AG04450 (cell line): ENCODE data around the gene RAB11A. TPM values are rescaled to one million over a fixed set of nuclear protein-coding genes. Genes with fewer than 3 reads are reported as not detected.

Experiments used
- CTCF ChIA-PET: fragments of 300-600, 350-600 bp; formaldehyde crosslinking; extraction: SDS; loops from one replicate; lab custom pipeline; 2022; ENCODE audit warnings: antibody characterized with exemption, inconsistent platforms; lab: Charles Lee
- POLR2A ChIA-PET: fragments of 350-600 bp; formaldehyde crosslinking; extraction: SDS; loops from one replicate; lab custom pipeline; 2021; ENCODE audit warnings: antibody characterized with exemption, inconsistent platforms; lab: Yijun Ruan, JAX
- DNase-seq: peaks from one replicate; pipeline ENCODE4 v3.0.0-alpha.2; 2011; ENCODE audit warnings: low read depth, low spot score
- H3K27ac ChIP-seq: one replicate; pipeline ENCODE4 v1.5.1; 2012; ENCODE audit warnings: low read depth, low read length, control low read depth
- H3K27me3 ChIP-seq: one replicate; pipeline ENCODE4 v1.6.0; 2012; ENCODE audit warnings: low read length; ENCODE audit not compliant: control insufficient read depth, insufficient read depth
- H3K4me3 ChIP-seq: 2 replicates; pipeline ENCODE4 v1.5.1; 2011; ENCODE audit warnings: mild to moderate bottlenecking, low read depth, low read length, control low read depth
- H3K9me3 ChIP-seq: 2 replicates; pipeline ENCODE4 v1.5.1; 2012; ENCODE audit warnings: low read length; ENCODE audit not compliant: control insufficient read depth, insufficient read depth
- CTCF ChIP-seq: IDR thresholded peaks from 2 replicates; pipeline ENCODE4 v1.5.1; 2011; ENCODE audit warnings: low read depth, low read length, control low read depth, inconsistent platforms
- polyA plus RNA-seq: library from polyadenylated mRNA; depleted of rRNA; stranded (reverse); fragments of >200 nt; gene quantifications from 2 replicates; pipeline ENCODE4 v1.2.3, GENCODE V29; 2011

Gene RAB11A
- polyA plus RNA-seq, 1 experiment, result 399 TPM

GRCh38 chr15:65893060-65893459 is 23.8 kb downstream of the RAB11A start:
- no peak overlapping the region for H3K4me3 ChIP-seq
- no peak for DNase-seq
- no peaks in the 10 kb centered on the region for H3K27me3 ChIP-seq
- no peak for TF ChIP-seq CTCF
- no peak overlapping the region for H3K27ac ChIP-seq
- POLR2A ChIA-PET, result no interaction called here
- no peaks in the 10 kb centered on the region for H3K9me3 ChIP-seq
- CTCF ChIA-PET, result no interaction called here

GRCh38 chr15:65896236-65896635 is 26.9 kb downstream of the RAB11A start:
- DNase-seq, result no peak
- CTCF ChIA-PET, result no interaction called here

GRCh38 chr15:65900488-65900887 is 31.2 kb downstream of the RAB11A start:
- ChIA-PET POLR2A (no interaction called here), CTCF (no interaction called here)
- DNase-seq, result no peak
- no peaks in the 10 kb centered on the region for H3K27me3 ChIP-seq
- H3K27ac ChIP-seq, result no peak overlapping the region
- H3K4me3 ChIP-seq, result no peak overlapping the region
- no peaks in the 10 kb centered on the region for H3K9me3 ChIP-seq
- no peak for TF ChIP-seq CTCF

More at GRCh38 chr15:65896236-65896635, 26.9 kb downstream of the RAB11A start:
- no peaks in the 10 kb centered on the region for H3K27me3 ChIP-seq
- POLR2A ChIA-PET, result no interaction called here
- no peaks in the 10 kb centered on the region for H3K9me3 ChIP-seq
- no peak for TF ChIP-seq CTCF
- no peak overlapping the region for H3K27ac ChIP-seq
- H3K4me3 ChIP-seq, result no peak overlapping the region

GRCh38 chr15:65901336-65901735 is 32.0 kb downstream of the RAB11A start:
- no peak for TF ChIP-seq CTCF
- ChIA-PET POLR2A (no interaction called here), CTCF (no interaction called here)
- Histone ChIP-seq H3K27me3 (no peaks in the 10 kb centered on the region), H3K4me3 (no peak overlapping the region), H3K27ac (no peak overlapping the region), H3K9me3 (no peaks in the 10 kb centered on the region)
- no peak for DNase-seq

GRCh38 chr15:65901836-65902235 is 32.5 kb downstream of the RAB11A start:
- no peak for TF ChIP-seq CTCF
- no peaks in the 10 kb centered on the region for H3K9me3 ChIP-seq
- no peak for DNase-seq
- no peak overlapping the region for H3K4me3 ChIP-seq
- no peak overlapping the region for H3K27ac ChIP-seq
- POLR2A ChIA-PET, result no interaction called here
- CTCF ChIA-PET, result no interaction called here
- no peaks in the 10 kb centered on the region for H3K27me3 ChIP-seq
